OCI-LY1 (cell line): Measurements from ENCODE around the gene SPATS2L.

Source experiments
- H2AFZ ChIP-seq: fragments of 200-600 bp; sonication (generic), shearing (Covaris generic); 2 replicates; pipeline ENCODE4 v1.6.0; 2014; ENCODE audit warnings: antibody characterized with exemption, mild to moderate bottlenecking, low read length
- H3F3A ChIP-seq: fragments of 200-600 bp; sonication (generic), shearing (Covaris generic); 2 replicates; pipeline ENCODE4 v1.6.0; 2014; ENCODE audit warnings: mild to moderate bottlenecking, antibody characterized with exemption, low read length, moderate library complexity; ENCODE audit not compliant: insufficient read depth
- H3K27ac ChIP-seq: fragments of 200-600 bp; sonication (generic); 2 replicates; pipeline ENCODE4 v1.5.1; 2014; ENCODE audit warnings: low read length, mixed run types, mild to moderate bottlenecking, low read depth; ENCODE audit not compliant: poor library complexity, severe bottlenecking
- H3K27me3 ChIP-seq: fragments of 200-600 bp; sonication (generic); 2 replicates; pipeline ENCODE4 v1.6.0; 2014; ENCODE audit warnings: antibody characterized with exemption, mild to moderate bottlenecking, low read length, moderate library complexity; ENCODE audit not compliant: insufficient read depth
- H3K36me3 ChIP-seq: fragments of 200-600 bp; sonication (generic); 2 replicates; pipeline ENCODE4 v1.6.1; 2014; ENCODE audit warnings: mild to moderate bottlenecking, antibody characterized with exemption, low read length, moderate library complexity, mixed read lengths; ENCODE audit not compliant: insufficient read depth
- H3K4me1 ChIP-seq: fragments of 200-600 bp; sonication (generic); 2 replicates; pipeline ENCODE4 v1.5.1; 2014; ENCODE audit warnings: mild to moderate bottlenecking, low read length, moderate library complexity; ENCODE audit not compliant: insufficient read depth, severe bottlenecking
- H3K4me2 ChIP-seq: fragments of 200-600 bp; sonication (generic), shearing (Covaris generic); 2 replicates; pipeline ENCODE4 v1.6.1; 2014; ENCODE audit warnings: low read length
- H3K4me3 ChIP-seq: fragments of 200-600 bp; sonication (generic); 2 replicates; pipeline ENCODE4 v1.5.1; 2014; ENCODE audit warnings: low read length, low read depth, mild to moderate bottlenecking, mixed read lengths; ENCODE audit not compliant: poor library complexity, severe bottlenecking
- H3K79me2 ChIP-seq: fragments of 200-600 bp; shearing (Covaris generic); 2 replicates; pipeline ENCODE4 v1.6.1; 2016; ENCODE audit warnings: mixed run types, low read length, mixed read lengths; ENCODE audit not compliant: insufficient read depth
- H3K9ac ChIP-seq: fragments of 200-600 bp; sonication (generic), shearing (Covaris generic); 2 replicates; pipeline ENCODE4 v1.6.1; 2014; ENCODE audit warnings: mild to moderate bottlenecking, low read length, mixed read lengths
- H3K9me2 ChIP-seq: fragments of 200-600 bp; sonication (generic), shearing (Covaris generic); 2 replicates; pipeline ENCODE4 v1.6.1; 2014; ENCODE audit warnings: low read depth, mild to moderate bottlenecking, low read length, mixed read lengths
- H3K9me3 ChIP-seq: fragments of 200-600 bp; shearing (Covaris generic); 2 replicates; pipeline ENCODE4 v1.6.1; 2014; ENCODE audit warnings: low read length, mixed read lengths
- H4K20me1 ChIP-seq: fragments of 200-600 bp; sonication (generic), shearing (Covaris generic); 2 replicates; pipeline ENCODE4 v1.6.0; 2016; ENCODE audit warnings: mild to moderate bottlenecking, low read length; ENCODE audit not compliant: insufficient read depth
- CTCF ChIP-seq: fragments of 200-600 bp; sonication (generic), shearing (Covaris generic); IDR thresholded peaks from 2 replicates; pipeline ENCODE4 v1.5.1; 2017; ENCODE audit warnings: mild to moderate bottlenecking, antibody characterized with exemption, low read length, moderate library complexity, mixed read lengths
- EZH2 ChIP-seq: fragments of 200-600 bp; sonication (generic), shearing (Covaris generic); IDR thresholded peaks from 2 replicates; pipeline ENCODE4 v1.8.0; 2017; ENCODE audit warnings: borderline replicate concordance, mixed run types, mild to moderate bottlenecking, antibody characterized with exemption, low read length, moderate library complexity, mixed read lengths

The SPATS2L gene

GRCh38 chr2:200309296-200310049 is 3.0 kb downstream of the SPATS2L start:
- Histone ChIP-seq H2AFZ (no peak overlapping the region), H3K4me3 (no peak overlapping the region), H3F3A (no peaks in the 10 kb centered on the region), H3K9me3 (no peaks in the 10 kb centered on the region), H3K9me2 (no peaks in the 10 kb centered on the region), H3K4me2 (no peak overlapping the region), H4K20me1 (no peaks in the 10 kb centered on the region), H3K36me3 (no peaks in the 10 kb centered on the region), H3K79me2 (no peaks in the 10 kb centered on the region), H3K9ac (no peak overlapping the region), H3K4me1 (no peaks in the 10 kb centered on the region), H3K27me3 (no peaks in the 10 kb centered on the region), H3K27ac (no peak overlapping the region)
- TF ChIP-seq EZH2 (no peak), CTCF (no peak)

- Histone ChIP-seq H3K36me3 (no peaks in the 10 kb centered on the region), H3K9me2 (no peaks in the 10 kb centered on the region), H4K20me1 (no peaks in the 10 kb centered on the region), H3K27me3 (no peaks in the 10 kb centered on the region), H3K4me1 (no peaks in the 10 kb centered on the region), H3K4me3 (no peak overlapping the region), H3F3A (no peaks in the 10 kb centered on the region), H3K27ac (no peak overlapping the region), H3K9ac (no peak overlapping the region), H2AFZ (no peak overlapping the region), H3K79me2 (no peaks in the 10 kb centered on the region), H3K4me2 (no peak overlapping the region), H3K9me3 (no peaks in the 10 kb centered on the region)
- TF ChIP-seq EZH2 (no peak), CTCF (no peak)
These were observed 4.1 kb downstream of the SPATS2L start for GRCh38 chr2:200310545-200310971.

GRCh38 chr2:200311139-200311538 is 4.6 kb downstream of the SPATS2L start:
- H3K4me1 ChIP-seq, result no peaks in the 10 kb centered on the region
- no peaks in the 10 kb centered on the region for H3K9me2 ChIP-seq
- no peak overlapping the region for H3K27ac ChIP-seq
- H3K79me2 ChIP-seq, result no peaks in the 10 kb centered on the region
- H3K4me3 ChIP-seq, result no peak overlapping the region
- no peak overlapping the region for H3K4me2 ChIP-seq
- no peaks in the 10 kb centered on the region for H4K20me1 ChIP-seq
- no peaks in the 10 kb centered on the region for H3K9me3 ChIP-seq
- H3K9ac ChIP-seq, result no peak overlapping the region
- H3F3A ChIP-seq, result no peaks in the 10 kb centered on the region
- no peak overlapping the region for H2AFZ ChIP-seq
- H3K27me3 ChIP-seq, result no peaks in the 10 kb centered on the region
- no peaks in the 10 kb centered on the region for H3K36me3 ChIP-seq
- TF ChIP-seq EZH2 (no peak), CTCF (no peak)
